Measurements from ENCODE around the gene DLG5. TPM values are rescaled to one million over a fixed set of nuclear protein-coding genes. Genes with fewer than 3 reads are reported as not detected.

The DLG5 gene
- total RNA-seq, 2 donors from 2014 or later = 72.3 to 134 TPM

DNA sequence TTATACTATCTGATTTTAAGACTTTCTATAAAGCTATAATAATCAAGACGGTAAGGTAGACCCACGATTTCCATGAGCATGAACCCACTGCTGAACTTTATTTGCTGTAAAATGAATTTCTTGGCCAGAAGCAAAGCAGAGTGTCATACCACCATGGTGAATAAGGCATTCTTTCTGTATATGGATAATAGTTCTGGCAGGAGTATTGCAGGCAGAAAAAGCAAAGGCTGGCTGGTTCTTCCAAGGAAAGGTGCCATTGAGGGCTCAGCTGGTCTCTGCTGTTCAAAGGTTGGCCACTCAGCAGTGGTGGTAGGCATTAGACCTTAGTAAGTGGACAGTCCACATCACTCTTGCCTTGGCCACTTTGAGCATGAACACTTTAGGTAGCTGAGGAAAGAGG, 184.8 kb downstream of the DLG5 start:
- Histone ChIP-seq H3K27me3 (replicated peaks; ENCODE audit: insufficient read depth) (no peaks in the 10 kb centered on the region), H3K4me1 (replicated peaks) (no peaks in the 10 kb centered on the region), H3K36me3 (no peaks in the 10 kb centered on the region), H3K9me3 (no peaks in the 10 kb centered on the region), H3K27ac (no peak overlapping the region), H3K4me3 (no peak overlapping the region)
- no peak for TF ChIP-seq POLR2AphosphoS5 (IDR thresholded peaks at IDR 0.05)
- TF ChIP-seq, protein P1, sequence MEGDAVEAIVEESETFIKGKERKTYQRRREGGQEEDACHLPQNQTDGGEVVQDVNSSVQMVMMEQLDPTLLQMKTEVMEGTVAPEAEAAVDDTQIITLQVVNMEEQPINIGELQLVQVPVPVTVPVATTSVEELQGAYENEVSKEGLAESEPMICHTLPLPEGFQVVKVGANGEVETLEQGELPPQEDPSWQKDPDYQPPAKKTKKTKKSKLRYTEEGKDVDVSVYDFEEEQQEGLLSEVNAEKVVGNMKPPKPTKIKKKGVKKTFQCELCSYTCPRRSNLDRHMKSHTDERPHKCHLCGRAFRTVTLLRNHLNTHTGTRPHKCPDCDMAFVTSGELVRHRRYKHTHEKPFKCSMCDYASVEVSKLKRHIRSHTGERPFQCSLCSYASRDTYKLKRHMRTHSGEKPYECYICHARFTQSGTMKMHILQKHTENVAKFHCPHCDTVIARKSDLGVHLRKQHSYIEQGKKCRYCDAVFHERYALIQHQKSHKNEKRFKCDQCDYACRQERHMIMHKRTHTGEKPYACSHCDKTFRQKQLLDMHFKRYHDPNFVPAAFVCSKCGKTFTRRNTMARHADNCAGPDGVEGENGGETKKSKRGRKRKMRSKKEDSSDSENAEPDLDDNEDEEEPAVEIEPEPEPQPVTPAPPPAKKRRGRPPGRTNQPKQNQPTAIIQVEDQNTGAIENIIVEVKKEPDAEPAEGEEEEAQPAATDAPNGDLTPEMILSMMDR (IDR thresholded peaks at IDR 0.05) = no peak
- TF ChIP-seq POLR2A (IDR thresholded peaks at IDR 0.05) = no peak
- no peak for DNase-seq (ENCODE audit: low spot score)
- WGBS = 82% methylated on average over 2 of the region's 2 CpGs
- intact Hi-C loops (cut with DNase I) = no loop called here

Small RNA genes within 50 kb of the gene (small RNA-seq; reads per million reads assigned to genes)
- gene RF00017 (0 reads per million in 2 donors), gene RN7SL284P (0 reads per million in 2 donors), gene RNU6-1266P (0 reads per million in 2 donors)

Other genes starting within 250 kb of the DLG5 start
- 10 to 100 TPM; 17.5 to 18.7 TPM for gene POLR3A, start 102.8 kb upstream of the DLG5 start, total RNA-seq
- gene RPS24, start 107.1 kb upstream of the DLG5 start, total RNA-seq = 1,000 to 10,000 TPM; 1,826 to 2,580 TPM

Data from prostate gland (tissue), 2 donors.